ENCODE results near the gene CACNA2D3. TPM values are rescaled to one million over a fixed set of nuclear protein-coding genes. Genes with fewer than 3 reads are reported as not detected.

CACNA2D3 gene
- total RNA-seq, 2 experiments from 2014 or later, result not detected

DNA sequence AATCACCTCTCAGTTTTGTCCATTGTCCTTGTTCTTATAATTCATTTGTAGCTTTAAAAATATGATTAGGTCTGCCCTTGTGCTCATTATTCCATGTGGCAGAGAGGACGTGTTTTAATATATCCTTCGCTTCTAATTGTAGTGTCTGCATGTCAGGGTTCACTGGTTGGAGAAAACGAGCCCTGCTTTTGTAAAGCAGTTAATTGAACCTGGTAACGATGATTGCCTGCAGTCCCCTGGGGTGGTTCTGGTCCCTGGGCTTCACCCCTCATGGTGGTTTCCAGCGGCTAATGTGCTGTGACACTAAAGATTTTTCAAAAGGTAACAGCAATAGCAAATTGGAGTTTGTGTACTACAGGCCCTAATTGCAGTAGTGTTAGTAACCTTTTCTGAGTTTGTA, 299.6 kb downstream of the CACNA2D3 start:
- Histone ChIP-seq H3K9me3 (ENCODE audit: low read length) (no peaks in the 10 kb centered on the region), H3K4me2 (ENCODE audit: low read length) (no peak overlapping the region), H3K27ac (ENCODE audit: low read depth, low read length, poor library complexity, severe bottlenecking) (no peak overlapping the region), H3K9me2 (ENCODE audit: insufficient read depth, low read length) (no peaks in the 10 kb centered on the region), H3K4me1 (ENCODE audit: insufficient read depth, low read length, poor library complexity, severe bottlenecking) (no peaks in the 10 kb centered on the region), H4K20me1 (ENCODE audit: insufficient read depth, low read length) (no peaks in the 10 kb centered on the region), H3K4me3 (ENCODE audit: low read depth, low read length, poor library complexity, severe bottlenecking) (no peak overlapping the region), H3K79me2 (ENCODE audit: insufficient read depth, low read depth, low read length) (no peaks in the 10 kb centered on the region), H2AFZ (ENCODE audit: low read length) (no peak overlapping the region), H3K36me3 (ENCODE audit: insufficient read depth, low read length) (no peaks in the 10 kb centered on the region)
- ChIA-PET POLR2A (no interaction called here), CTCF (ENCODE audit: unreplicated experiment) (no interaction called here)
- TF ChIP-seq EZH2phosphoT487 (IDR thresholded peaks at IDR 0.05; ENCODE audit: borderline replicate concordance, low read depth, low read length), result no peak
- TF ChIP-seq, protein P1, sequence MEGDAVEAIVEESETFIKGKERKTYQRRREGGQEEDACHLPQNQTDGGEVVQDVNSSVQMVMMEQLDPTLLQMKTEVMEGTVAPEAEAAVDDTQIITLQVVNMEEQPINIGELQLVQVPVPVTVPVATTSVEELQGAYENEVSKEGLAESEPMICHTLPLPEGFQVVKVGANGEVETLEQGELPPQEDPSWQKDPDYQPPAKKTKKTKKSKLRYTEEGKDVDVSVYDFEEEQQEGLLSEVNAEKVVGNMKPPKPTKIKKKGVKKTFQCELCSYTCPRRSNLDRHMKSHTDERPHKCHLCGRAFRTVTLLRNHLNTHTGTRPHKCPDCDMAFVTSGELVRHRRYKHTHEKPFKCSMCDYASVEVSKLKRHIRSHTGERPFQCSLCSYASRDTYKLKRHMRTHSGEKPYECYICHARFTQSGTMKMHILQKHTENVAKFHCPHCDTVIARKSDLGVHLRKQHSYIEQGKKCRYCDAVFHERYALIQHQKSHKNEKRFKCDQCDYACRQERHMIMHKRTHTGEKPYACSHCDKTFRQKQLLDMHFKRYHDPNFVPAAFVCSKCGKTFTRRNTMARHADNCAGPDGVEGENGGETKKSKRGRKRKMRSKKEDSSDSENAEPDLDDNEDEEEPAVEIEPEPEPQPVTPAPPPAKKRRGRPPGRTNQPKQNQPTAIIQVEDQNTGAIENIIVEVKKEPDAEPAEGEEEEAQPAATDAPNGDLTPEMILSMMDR (conservative IDR thresholded peaks at IDR 0.05; ENCODE audit: low read length), result no peak
- no TSS peak for BruUV-seq (replicated peaks)
- intact Hi-C loops (cut with micrococcal nuclease; ENCODE audit: unreplicated experiment), result loop anchor here (10.0 kb wide), 1 partner anchor 487 kb away; no protein-coding TSS in a partner anchor
- DNase-seq (ENCODE audit: low spot score), result no peak

DNA sequence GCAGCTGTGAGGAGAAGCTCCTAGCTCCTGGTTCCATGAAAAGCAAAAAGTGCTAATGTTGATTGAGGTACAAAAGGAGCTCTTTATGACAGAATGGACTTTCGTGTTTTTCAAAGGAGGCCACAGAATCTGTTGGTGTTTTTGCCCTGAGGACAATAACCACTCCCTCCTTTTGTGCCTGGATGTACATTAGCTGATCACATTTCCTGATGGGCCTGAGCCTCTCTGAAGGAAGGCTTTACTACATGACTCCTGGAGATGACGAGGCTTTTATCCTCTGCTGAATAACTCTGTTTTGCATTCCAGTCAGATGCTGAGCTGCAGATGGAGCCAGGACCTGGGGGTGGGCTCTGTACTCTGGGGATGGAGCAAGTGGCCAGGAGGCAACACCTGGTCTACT, 301.9 kb downstream of the CACNA2D3 start:
- Histone ChIP-seq H3K36me3 (ENCODE audit: insufficient read depth, low read length) (no peaks in the 10 kb centered on the region), H2AFZ (ENCODE audit: low read length) (no peak overlapping the region), H3K27ac (ENCODE audit: low read depth, low read length, poor library complexity, severe bottlenecking) (no peak overlapping the region), H3K9me2 (ENCODE audit: insufficient read depth, low read length) (no peaks in the 10 kb centered on the region), H3K4me1 (ENCODE audit: insufficient read depth, low read length, poor library complexity, severe bottlenecking) (no peaks in the 10 kb centered on the region), H3K79me2 (ENCODE audit: insufficient read depth, low read depth, low read length) (no peaks in the 10 kb centered on the region), H4K20me1 (ENCODE audit: insufficient read depth, low read length) (no peaks in the 10 kb centered on the region), H3K4me2 (ENCODE audit: low read length) (no peak overlapping the region), H3K4me3 (ENCODE audit: low read depth, low read length, poor library complexity, severe bottlenecking) (no peak overlapping the region), H3K9me3 (ENCODE audit: low read length) (no peaks in the 10 kb centered on the region)
- ChIA-PET POLR2A (no interaction called here), CTCF (ENCODE audit: unreplicated experiment) (no interaction called here)
- no TSS peak for BruUV-seq (replicated peaks)
- no peak for DNase-seq (ENCODE audit: low spot score)
- intact Hi-C loops (cut with micrococcal nuclease; ENCODE audit: unreplicated experiment), result loop anchor here (10.0 kb wide), 1 partner anchor 489 kb away; no protein-coding TSS in a partner anchor
- TF ChIP-seq, protein P1 (conservative IDR thresholded peaks at IDR 0.05; ENCODE audit: low read length), result no peak
- TF ChIP-seq EZH2phosphoT487 (IDR thresholded peaks at IDR 0.05; ENCODE audit: borderline replicate concordance, low read depth, low read length), result no peak

DNA sequence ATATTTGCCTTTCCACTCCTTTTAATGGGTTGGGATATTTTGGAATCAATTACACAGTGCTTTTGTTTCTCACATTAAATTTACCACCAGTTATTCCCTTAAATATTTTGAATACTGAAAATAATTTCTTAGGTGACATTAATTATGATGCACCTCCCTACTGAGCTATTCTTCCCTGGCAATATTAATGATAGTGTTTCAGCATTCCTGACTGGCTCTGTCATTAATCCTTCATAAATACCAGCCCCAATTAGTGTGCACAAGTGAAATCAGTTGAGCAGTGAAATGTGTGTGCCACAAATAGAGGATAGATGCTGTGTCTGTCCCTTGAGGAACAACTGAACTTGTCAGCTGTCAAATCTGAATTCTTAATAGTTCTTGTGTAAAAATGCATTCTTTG, 304.0 kb downstream of the CACNA2D3 start:
- CTCF ChIA-PET (ENCODE audit: unreplicated experiment), result no interaction called here

More for the DNA sequence above, 304.0 kb downstream of the CACNA2D3 start:
- no peak for DNase-seq (ENCODE audit: low spot score)
- H3K79me2 ChIP-seq (ENCODE audit: insufficient read depth, low read depth, low read length), result no peaks in the 10 kb centered on the region
- H4K20me1 ChIP-seq (ENCODE audit: insufficient read depth, low read length), result no peaks in the 10 kb centered on the region
- H3K4me3 ChIP-seq (ENCODE audit: low read depth, low read length, poor library complexity, severe bottlenecking), result no peak overlapping the region
- H3K27ac ChIP-seq (ENCODE audit: low read depth, low read length, poor library complexity, severe bottlenecking), result no peak overlapping the region
- TF ChIP-seq, protein P1 (conservative IDR thresholded peaks at IDR 0.05; ENCODE audit: low read length), result no peak
- no peak for TF ChIP-seq EZH2phosphoT487 (IDR thresholded peaks at IDR 0.05; ENCODE audit: borderline replicate concordance, low read depth, low read length)
- no peaks in the 10 kb centered on the region for H3K9me3 ChIP-seq (ENCODE audit: low read length)
- intact Hi-C loops (cut with micrococcal nuclease; ENCODE audit: unreplicated experiment), result loop anchor here (10.0 kb wide), 1 partner anchor 492 kb away; no protein-coding TSS in a partner anchor
- H3K4me1 ChIP-seq (ENCODE audit: insufficient read depth, low read length, poor library complexity, severe bottlenecking), result no peaks in the 10 kb centered on the region
- no TSS peak for BruUV-seq (replicated peaks)
- POLR2A ChIA-PET, result no interaction called here
- no peaks in the 10 kb centered on the region for H3K9me2 ChIP-seq (ENCODE audit: insufficient read depth, low read length)
- H3K4me2 ChIP-seq (ENCODE audit: low read length), result no peak overlapping the region
- no peaks in the 10 kb centered on the region for H3K36me3 ChIP-seq (ENCODE audit: insufficient read depth, low read length)
- H2AFZ ChIP-seq (ENCODE audit: low read length), result no peak overlapping the region
